HepG2 (cell line): Measurements from ENCODE around the gene FAM222A. TPM values are rescaled to one million over a fixed set of nuclear protein-coding genes. Genes with fewer than 3 reads are reported as not detected.

Experiments used
- ATAC-seq: fragments of 200-7000 bp; cut with Tn5 transposase; 3 replicates; pipeline ENCODE4 v1.9.1; 2020; ENCODE audit warnings: mild to moderate bottlenecking, moderate library complexity
- BruUV-seq: library from RNA; stranded (reverse); fragments of 400-500 nt; replicated peaks from 2 replicates; lab custom pipeline; 2021; lab: Mats Ljungman, UMichigan
- CTCF ChIA-PET: fragments of 300-600 bp; formaldehyde crosslinking; extraction: SDS; loops from one replicate; lab custom pipeline; 2021; ENCODE audit warnings: low total read pairs, inconsistent platforms, low intra/inter-chr PET ratio; lab: Yijun Ruan, JAX
- POLR2A ChIA-PET: fragments of 350-600 bp; sonication (Branson Sonifier 250); formaldehyde crosslinking; loops from one replicate; lab custom pipeline; 2020; ENCODE audit warnings: antibody characterized with exemption, inconsistent platforms; lab: Yijun Ruan, JAX
- DNase-seq: peaks from one replicate; pipeline ENCODE4 v3.0.0-alpha.2; 2015; ENCODE audit warnings: low spot score
- FAIRE-seq: peaks from 3 replicates; lab custom pipeline; 2011; peaks lifted over from hg19 to GRCh38; lab: Jason Lieb, UNC
- H2AFZ ChIP-seq: one replicate; pipeline ENCODE4 v1.6.1; 2011; ENCODE audit warnings: low read length, inconsistent platforms
- H3K27ac ChIP-seq: fragments of 300-600 bp; 3 replicates; pipeline ENCODE4 v1.8.0; 2011; ENCODE audit warnings: mixed run types, mild to moderate bottlenecking, mixed read lengths, low read length, inconsistent platforms; ENCODE audit not compliant: insufficient read depth; ENCODE audit errors: extremely low read length
- H3K27me3 ChIP-seq, 2 experiments: fragments of 200-600 bp in 1 of 2; 2 replicates in 1 of 2; 3 replicates in 1 of 2; pipeline versions ENCODE4 v1.6.0 to v1.8.0; 2011; ENCODE audit warnings: low read length in 2 of 2, mild to moderate bottlenecking in 2 of 2, moderate library complexity in 2 of 2, inconsistent platforms in 1 of 2; ENCODE audit not compliant: insufficient read depth in 2 of 2, control insufficient read depth in 1 of 2
- H3K36me3 ChIP-seq, 2 experiments: fragments of 200-600 bp in 1 of 2; replicated peaks in 1 of 2; 2 replicates in 1 of 2; 3 replicates in 1 of 2; pipeline versions ENCODE4 v1.5.1 to v1.8.0; 2011; ENCODE audit warnings: low read length in 2 of 2, inconsistent platforms in 1 of 2; ENCODE audit not compliant: insufficient read depth in 2 of 2, control insufficient read depth in 1 of 2
- H3K4me1 ChIP-seq: 2 replicates; pipeline ENCODE4 v1.5.1; 2012; ENCODE audit warnings: low read length, inconsistent platforms; ENCODE audit not compliant: insufficient read depth
- H3K4me2 ChIP-seq: 2 replicates; pipeline ENCODE4 v1.6.0; 2011; ENCODE audit warnings: low read depth, low read length, inconsistent platforms
- H3K4me3 ChIP-seq, 3 experiments: fragments of 200-600 bp in 1 of 3; sonication (generic), shearing (Covaris generic) in 1 of 3; replicated peaks in 1 of 3; 2 replicates each; pipeline ENCODE4 v1.5.1; 2011 to 2016; ENCODE audit warnings: low read length in 3 of 3, inconsistent platforms in 2 of 3, low read depth in 2 of 3, mild to moderate bottlenecking in 2 of 3, control low read depth in 1 of 3, mixed read lengths in 1 of 3; ENCODE audit not compliant: insufficient read depth in 1 of 3
- H3K79me2 ChIP-seq: one replicate; pipeline ENCODE4 v1.6.1; 2011; ENCODE audit warnings: low read length, inconsistent platforms; ENCODE audit not compliant: insufficient read depth
- H3K9ac ChIP-seq: 2 replicates; pipeline ENCODE4 v1.6.0; 2011; ENCODE audit warnings: mild to moderate bottlenecking, low read depth, low read length, inconsistent platforms; ENCODE audit not compliant: insufficient read depth
- H3K9me3 ChIP-seq: 2 replicates; pipeline ENCODE4 v1.5.1; 2012; ENCODE audit warnings: mild to moderate bottlenecking, low read length
- H4K20me1 ChIP-seq: 2 replicates; pipeline ENCODE4 v1.6.0; 2011; ENCODE audit warnings: inconsistent platforms, mild to moderate bottlenecking, low read length, moderate library complexity; ENCODE audit not compliant: insufficient read depth
- MBNL3 ChIP-seq: fragments of 250-450 bp; sonication (Bioruptor Pico); conservative IDR thresholded peaks from 2 replicates; pipeline ENCODE4 v1.8.0; 2022; ENCODE audit warnings: mild to moderate bottlenecking, inconsistent platforms
- POLR2G ChIP-seq: fragments of 200-400 bp; formaldehyde crosslinking; IDR thresholded peaks from 2 replicates; pipeline ENCODE4 v1.6.1; 2018; ENCODE audit warnings: mild to moderate bottlenecking, low read depth, low read length, moderate library complexity
- PRMT3 ChIP-seq: sonication (generic); formaldehyde crosslinking; IDR thresholded peaks from 2 replicates; pipeline ENCODE4 v1.8.1; 2022; ENCODE audit warnings: low read depth, mild to moderate bottlenecking, moderate library complexity, missing genetic modification reagents, borderline replicate concordance
- ZMYM2 ChIP-seq: sonication (generic); formaldehyde crosslinking; IDR thresholded peaks from 2 replicates; pipeline ENCODE4 v1.8.0; 2022; ENCODE audit warnings: mild to moderate bottlenecking, missing genetic modification reagents
- ZNF253 ChIP-seq: sonication (generic); formaldehyde crosslinking; IDR thresholded peaks from 2 replicates; pipeline ENCODE4 v1.8.0; 2022; ENCODE audit warnings: mild to moderate bottlenecking, missing genetic modification reagents, borderline replicate concordance
- WGBS: methylation state at CpG from one replicate; pipeline ENCODE4 v1.1.6; 2017; ENCODE audit warnings: low lambda C conversion rate; 5-methylcytosine and 5-hydroxymethylcytosine counted together
- in situ Hi-C: cut with HindIII; loops from 2 replicates; pipeline ENCODE4 v1.10.0; 2017; ENCODE audit warnings: low pct_unique_long_range_greater_than_20kb; ENCODE audit not compliant: extremely low pct_ligation_motif_present
- intact Hi-C: fragments of 100-400 bp; cut with micrococcal nuclease; formaldehyde crosslinking; loops from one replicate; pipeline ENCODE4 v1.10.0; 2022; ENCODE audit not compliant: unreplicated experiment
- polyA plus RNA-seq, 8 experiments: library from polyadenylated mRNA; depleted of rRNA in 3 of 8; stranded (reverse) in 7 of 8; unstranded in 1 of 8; fragments of >200 nt; fragmentation: Illumina TruSeq in 4 of 8; extraction: Trizol in 4 of 8; gene quantifications; 2 replicates each; pipeline versions ENCODE4 v1.2.1 to v1.2.3, GENCODE V29; 2011 to 2016; ENCODE audit warnings: low read depth in 4 of 8, missing spikeins in 1 of 8, mixed read lengths in 1 of 8; ENCODE audit not compliant: insufficient read depth in 1 of 8
- total RNA-seq, 5 experiments: library from RNA; depleted of rRNA; stranded (reverse); fragments of >200 nt; fragmentation: Illumina TruSeq; extraction: Trizol; gene quantifications; 2 replicates each; pipeline ENCODE4 v1.2.3, GENCODE V29; 2016; ENCODE audit warnings: low read depth in 1 of 5
- TF ChIP-seq, protein P1 (sequence below): sonication (generic); formaldehyde crosslinking; IDR thresholded peaks from 2 replicates; pipeline ENCODE4 v1.5.1; 2020; ENCODE audit warnings: mild to moderate bottlenecking, missing genetic modification reagents
- TF ChIP-seq, protein P2 (sequence below): sonication (generic); formaldehyde crosslinking; IDR thresholded peaks from 2 replicates; pipeline ENCODE4 v1.5.1; 2020; ENCODE audit warnings: missing genetic modification reagents, mild to moderate bottlenecking, borderline replicate concordance
- TF ChIP-seq, protein P3 (sequence below): IDR thresholded peaks from 2 replicates; pipeline ENCODE4 v1.6.1; 2016; ENCODE audit warnings: missing compliant biosample characterization, missing genetic modification reagents, borderline replicate concordance
- TF ChIP-seq, protein P4 (sequence below): sonication (generic); formaldehyde crosslinking; IDR thresholded peaks from 2 replicates; pipeline ENCODE4 v1.8.0; 2022; ENCODE audit warnings: low read depth, missing genetic modification reagents
- TF ChIP-seq, protein P5 (sequence below): sonication (generic); formaldehyde crosslinking; IDR thresholded peaks from 2 replicates; pipeline ENCODE4 v1.8.0; 2022; ENCODE audit warnings: mild to moderate bottlenecking, missing genetic modification reagents, borderline replicate concordance
- TF ChIP-seq, protein P6 (sequence below): IDR thresholded peaks from 2 replicates; pipeline ENCODE4 v1.6.1; 2012; ENCODE audit warnings: low read depth, low read length, improper control_type of control experiment
- TF ChIP-seq, protein P7 (sequence below): sonication (generic); formaldehyde crosslinking; IDR thresholded peaks from 2 replicates; pipeline ENCODE4 v1.5.1; 2020; ENCODE audit warnings: missing genetic modification reagents, mild to moderate bottlenecking, borderline replicate concordance

Gene FAM222A
- total and polyA plus RNA-seq, 2 of the 13 experiments (the other 11 are each of a cell fraction or from before 2014, with no cell fraction given): 2.7 to 9.6 TPM

DNA sequence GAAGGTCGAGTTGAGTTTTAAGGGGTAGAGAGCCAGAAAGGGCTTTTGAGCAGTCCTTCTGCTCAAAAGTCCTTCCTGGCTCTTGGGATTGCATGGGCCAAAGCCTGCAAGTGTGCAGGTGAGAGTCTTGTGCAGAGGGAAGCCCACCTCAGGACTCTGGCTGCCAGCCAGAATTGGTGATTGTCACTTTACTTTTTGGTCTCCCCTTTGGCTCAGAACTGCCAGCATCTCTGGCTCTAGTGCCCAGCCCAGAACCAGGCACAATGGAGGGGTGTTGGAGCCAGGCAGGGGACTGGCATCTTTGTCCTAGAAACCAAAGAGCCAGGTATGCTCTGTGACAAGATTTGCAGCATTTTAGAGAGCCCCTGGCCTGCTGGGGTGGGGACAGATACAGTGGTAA lies 23.5 kb downstream of the FAM222A start:
- BruUV-seq: no TSS peak
- Histone ChIP-seq H3K4me3 (peak overlapping the region in 1 of 3 experiments; percentile 38; a peak in 2 of 6 replicates), H3K36me3 (no peaks in the 10 kb centered on the region; a peak in 1 of 5 replicates), H3K4me2 (peak overlapping the region; percentile 74), H3K9ac (no peak overlapping the region), H3K79me2 (peaks cover 10% of the 10 kb centered on the region), H3K27ac (peak overlapping the region; percentile 67), H3K4me1 (peaks cover 85% of the 10 kb centered on the region), H2AFZ (no peak overlapping the region), H3K27me3 (no peaks in the 10 kb centered on the region), H3K9me3 (no peaks in the 10 kb centered on the region), H4K20me1 (no peaks in the 10 kb centered on the region)
- CTCF ChIA-PET: no interaction called here
- DNase-seq (no peak), ATAC-seq (no peak), FAIRE-seq (no peak)
- WGBS: no CpG with 5 or more reads among the region's 1 CpG
- intact Hi-C loops: no loop called here
- POLR2A ChIA-PET: interaction anchor here (1.4 to 3.1 kb wide), 4 partner anchors 10 to 139 kb away, joined by 4 to 21 read pairs (median 7); no protein-coding TSS in a partner anchor
- in situ Hi-C loops: no loop called here
- TF ChIP-seq, protein P1, sequence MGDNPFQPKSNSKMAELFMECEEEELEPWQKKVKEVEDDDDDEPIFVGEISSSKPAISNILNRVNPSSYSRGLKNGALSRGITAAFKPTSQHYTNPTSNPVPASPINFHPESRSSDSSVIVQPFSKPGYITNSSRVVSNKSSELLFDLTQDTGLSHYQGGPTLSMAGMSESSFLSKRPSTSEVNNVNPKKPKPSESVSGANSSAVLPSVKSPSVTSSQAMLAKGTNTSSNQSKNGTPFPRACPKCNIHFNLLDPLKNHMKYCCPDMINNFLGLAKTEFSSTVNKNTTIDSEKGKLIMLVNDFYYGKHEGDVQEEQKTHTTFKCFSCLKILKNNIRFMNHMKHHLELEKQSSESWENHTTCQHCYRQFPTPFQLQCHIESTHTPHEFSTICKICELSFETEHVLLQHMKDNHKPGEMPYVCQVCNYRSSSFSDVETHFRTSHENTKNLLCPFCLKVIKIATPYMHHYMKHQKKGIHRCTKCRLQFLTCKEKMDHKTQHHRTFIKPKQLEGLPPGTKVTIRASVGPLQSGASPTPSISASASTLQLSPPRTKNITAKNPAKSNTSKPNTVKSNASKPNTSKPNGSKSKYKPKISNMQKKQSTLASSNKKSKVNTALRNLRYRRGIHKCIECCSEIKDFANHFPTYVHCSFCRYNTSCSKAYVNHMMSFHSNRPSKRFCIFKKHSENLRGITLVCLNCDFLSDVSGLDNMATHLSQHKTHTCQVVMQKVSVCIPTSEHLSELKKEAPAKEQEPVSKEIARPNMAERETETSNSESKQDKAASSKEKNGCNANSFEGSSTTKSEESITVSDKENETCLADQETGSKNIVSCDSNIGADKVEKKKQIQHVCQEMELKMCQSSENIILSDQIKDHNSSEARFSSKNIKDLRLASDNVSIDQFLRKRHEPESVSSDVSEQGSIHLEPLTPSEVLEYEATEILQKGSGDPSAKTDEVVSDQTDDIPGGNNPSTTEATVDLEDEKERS: 0 out of 2 replicates have a peak, but pooled peaks have one; percentile 5
- TF ChIP-seq, protein P2, sequence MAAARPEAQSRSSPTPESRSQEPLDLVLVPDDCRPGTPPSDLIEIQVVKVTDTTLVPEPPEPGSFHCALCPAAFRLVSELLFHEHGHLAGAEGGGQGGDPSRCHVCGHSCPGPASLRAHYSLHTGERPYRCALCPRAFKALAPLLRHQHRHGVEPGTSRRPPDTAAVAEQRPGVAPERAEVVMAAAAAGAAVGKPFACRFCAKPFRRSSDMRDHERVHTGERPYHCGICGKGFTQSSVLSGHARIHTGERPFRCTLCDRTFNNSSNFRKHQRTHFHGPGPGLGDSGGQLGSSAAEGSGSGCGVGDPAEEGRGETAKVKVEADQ (CRISPR knock-in tag): 0 out of 2 replicates have a peak, but pooled peaks have one; percentile 39
- TF ChIP-seq ZNF253 (CRISPR knock-in tag) (no peak), ZMYM2 (CRISPR knock-in tag) (no peak), MBNL3 (CRISPR knock-in tag) (no peak), POLR2G (no peak), PRMT3 (CRISPR knock-in tag) (no peak)
- TF ChIP-seq, protein P3, sequence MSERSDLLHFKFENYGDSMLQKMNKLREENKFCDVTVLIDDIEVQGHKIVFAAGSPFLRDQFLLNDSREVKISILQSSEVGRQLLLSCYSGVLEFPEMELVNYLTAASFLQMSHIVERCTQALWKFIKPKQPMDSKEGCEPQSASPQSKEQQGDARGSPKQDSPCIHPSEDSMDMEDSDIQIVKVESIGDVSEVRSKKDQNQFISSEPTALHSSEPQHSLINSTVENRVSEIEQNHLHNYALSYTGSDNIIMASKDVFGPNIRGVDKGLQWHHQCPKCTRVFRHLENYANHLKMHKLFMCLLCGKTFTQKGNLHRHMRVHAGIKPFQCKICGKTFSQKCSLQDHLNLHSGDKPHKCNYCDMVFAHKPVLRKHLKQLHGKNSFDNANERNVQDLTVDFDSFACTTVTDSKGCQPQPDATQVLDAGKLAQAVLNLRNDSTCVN (CRISPR knock-in tag): no peak
- TF ChIP-seq, protein P4, sequence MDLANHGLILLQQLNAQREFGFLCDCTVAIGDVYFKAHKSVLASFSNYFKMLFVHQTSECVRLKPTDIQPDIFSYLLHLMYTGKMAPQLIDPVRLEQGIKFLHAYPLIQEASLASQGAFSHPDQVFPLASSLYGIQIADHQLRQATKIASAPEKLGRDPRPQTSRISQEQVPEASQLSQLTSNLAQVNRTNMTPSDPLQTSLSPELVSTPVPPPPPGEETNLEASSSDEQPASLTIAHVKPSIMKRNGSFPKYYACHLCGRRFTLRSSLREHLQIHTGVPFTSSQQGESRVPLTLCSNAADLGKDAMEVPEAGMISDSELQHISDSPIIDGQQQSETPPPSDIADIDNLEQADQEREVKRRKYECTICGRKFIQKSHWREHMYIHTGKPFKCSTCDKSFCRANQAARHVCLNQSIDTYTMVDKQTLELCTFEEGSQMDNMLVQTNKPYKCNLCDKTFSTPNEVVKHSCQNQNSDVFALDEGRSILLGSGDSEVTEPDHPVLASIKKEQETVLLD: no peak
- TF ChIP-seq, protein P5, sequence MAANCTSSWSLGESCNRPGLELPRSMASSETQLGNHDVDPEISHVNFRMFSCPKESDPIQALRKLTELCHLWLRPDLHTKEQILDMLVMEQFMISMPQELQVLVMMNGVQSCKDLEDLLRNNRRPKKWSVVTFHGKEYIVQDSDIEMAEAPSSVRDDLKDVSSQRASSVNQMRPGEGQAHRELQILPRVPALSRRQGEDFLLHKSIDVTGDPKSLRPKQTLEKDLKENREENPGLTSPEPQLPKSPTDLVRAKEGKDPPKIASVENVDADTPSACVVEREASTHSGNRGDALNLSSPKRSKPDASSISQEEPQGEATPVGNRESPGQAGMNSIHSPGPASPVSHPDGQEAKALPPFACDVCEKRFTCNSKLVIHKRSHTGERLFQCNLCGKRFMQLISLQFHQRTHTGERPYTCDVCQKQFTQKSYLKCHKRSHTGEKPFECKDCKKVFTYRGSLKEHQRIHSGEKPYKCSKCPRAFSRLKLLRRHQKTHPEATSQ (CRISPR knock-in tag): no peak
- TF ChIP-seq, protein P6, sequence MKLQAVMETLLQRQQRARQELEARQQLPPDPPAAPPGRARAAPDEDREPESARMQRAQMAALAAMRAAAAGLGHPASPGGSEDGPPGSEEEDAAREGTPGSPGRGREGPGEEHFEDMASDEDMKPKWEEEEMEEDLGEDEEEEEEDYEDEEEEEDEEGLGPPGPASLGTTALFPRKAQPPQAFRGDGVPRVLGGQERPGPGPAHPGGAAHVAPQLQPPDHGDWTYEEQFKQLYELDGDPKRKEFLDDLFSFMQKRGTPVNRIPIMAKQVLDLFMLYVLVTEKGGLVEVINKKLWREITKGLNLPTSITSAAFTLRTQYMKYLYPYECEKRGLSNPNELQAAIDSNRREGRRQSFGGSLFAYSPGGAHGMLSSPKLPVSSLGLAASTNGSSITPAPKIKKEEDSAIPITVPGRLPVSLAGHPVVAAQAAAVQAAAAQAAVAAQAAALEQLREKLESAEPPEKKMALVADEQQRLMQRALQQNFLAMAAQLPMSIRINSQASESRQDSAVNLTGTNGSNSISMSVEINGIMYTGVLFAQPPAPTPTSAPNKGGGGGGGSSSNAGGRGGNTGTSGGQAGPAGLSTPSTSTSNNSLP: no peak
- TF ChIP-seq, protein P7, sequence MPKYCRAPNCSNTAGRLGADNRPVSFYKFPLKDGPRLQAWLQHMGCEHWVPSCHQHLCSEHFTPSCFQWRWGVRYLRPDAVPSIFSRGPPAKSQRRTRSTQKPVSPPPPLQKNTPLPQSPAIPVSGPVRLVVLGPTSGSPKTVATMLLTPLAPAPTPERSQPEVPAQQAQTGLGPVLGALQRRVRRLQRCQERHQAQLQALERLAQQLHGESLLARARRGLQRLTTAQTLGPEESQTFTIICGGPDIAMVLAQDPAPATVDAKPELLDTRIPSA: no peak
